IMR-90 (cell line): Measurements from ENCODE around the gene ELK3. TPM values are rescaled to one million over a fixed set of nuclear protein-coding genes. Genes with fewer than 3 reads are reported as not detected.

Source experiments
- ATAC-seq: fragments of 200-7000 bp; cut with Tn5 transposase; 2 replicates; pipeline ENCODE4 v1.9.1; 2020; ENCODE audit warnings: low read depth, mild to moderate bottlenecking, moderate library complexity
- BruUV-seq: library from RNA; stranded (reverse); fragments of 400-500 nt; replicated peaks from 2 replicates; lab custom pipeline; 2021; lab: Mats Ljungman, UMichigan
- CTCF ChIA-PET: fragments of 300-600 bp; formaldehyde crosslinking; extraction: SDS; loops from one replicate; lab custom pipeline; 2021; ENCODE audit warnings: antibody characterized with exemption; lab: Yijun Ruan, JAX
- POLR2A ChIA-PET: fragments of 300-600 bp; sonication (Branson Sonifier 250); formaldehyde crosslinking; loops from one replicate; lab custom pipeline; 2022; ENCODE audit warnings: antibody characterized with exemption; ENCODE audit not compliant: unreplicated experiment; lab: Charles Lee
- DNase-seq: peaks from one replicate; pipeline ENCODE4 v3.0.0; 2013
- H2AFZ ChIP-seq: replicated peaks from 2 replicates; pipeline ENCODE3; 2013; ENCODE audit warnings: low read length, mild to moderate bottlenecking; ENCODE audit not compliant: poor library complexity
- H2AK5ac ChIP-seq: 2 replicates; pipeline ENCODE4 v1.6.1; 2013; ENCODE audit warnings: low read depth, low read length, inconsistent platforms
- H2AK9ac ChIP-seq: replicated peaks from 2 replicates; pipeline ENCODE3; 2013; ENCODE audit warnings: mild to moderate bottlenecking, low read depth, low read length, moderate library complexity; ENCODE audit not compliant: poor library complexity
- H2BK120ac ChIP-seq: 2 replicates; pipeline ENCODE4 v1.6.1; 2013; ENCODE audit warnings: low read depth, low read length, inconsistent platforms
- H2BK15ac ChIP-seq: 3 replicates; pipeline ENCODE4 v1.6.1; 2013; ENCODE audit warnings: low read depth, low read length, inconsistent platforms
- H2BK20ac ChIP-seq: 2 replicates; pipeline ENCODE4 v1.6.1; 2013; ENCODE audit warnings: low read depth, mild to moderate bottlenecking, inconsistent platforms, low read length, moderate library complexity
- H2BK5ac ChIP-seq: 2 replicates; pipeline ENCODE4 v1.6.1; 2013; ENCODE audit warnings: mild to moderate bottlenecking, low read depth, low read length, inconsistent platforms; ENCODE audit not compliant: poor library complexity, severe bottlenecking
- H3K14ac ChIP-seq: replicated peaks from 2 replicates; pipeline ENCODE4 v1.6.1; 2013; ENCODE audit warnings: low read depth, low read length, inconsistent platforms
- H3K18ac ChIP-seq: 2 replicates; pipeline ENCODE4 v1.6.1; 2013; ENCODE audit warnings: low read depth, low read length, control low read depth
- H3K23ac ChIP-seq: 2 replicates; pipeline ENCODE4 v1.6.1; 2013; ENCODE audit warnings: low read depth, low read length, inconsistent platforms
- H3K27ac ChIP-seq: 2 replicates; pipeline ENCODE4 v1.5.1; 2013; ENCODE audit warnings: mild to moderate bottlenecking, control low read depth, low read length; ENCODE audit not compliant: insufficient read depth
- H3K27me3 ChIP-seq: 2 replicates; pipeline ENCODE4 v1.6.1; 2013; ENCODE audit warnings: low read length; ENCODE audit not compliant: control insufficient read depth, insufficient read depth
- H3K36me3 ChIP-seq: 2 replicates; pipeline ENCODE4 v1.6.1; 2013; ENCODE audit warnings: low read length, mixed read lengths; ENCODE audit not compliant: control insufficient read depth, insufficient read depth
- H3K4ac ChIP-seq: 2 replicates; pipeline ENCODE4 v1.6.1; 2013; ENCODE audit warnings: low read depth, low read length, inconsistent platforms
- H3K4me1 ChIP-seq: 2 replicates; pipeline ENCODE4 v1.6.1; 2013; ENCODE audit warnings: low read length, mixed read lengths; ENCODE audit not compliant: control insufficient read depth, insufficient read depth
- H3K4me2 ChIP-seq: 2 replicates; pipeline ENCODE4 v1.6.1; 2013; ENCODE audit warnings: low read depth, mild to moderate bottlenecking, control low read depth, low read length, moderate library complexity
- H3K4me3 ChIP-seq: 2 replicates; pipeline ENCODE4 v1.5.1; 2013; ENCODE audit warnings: low read depth, mild to moderate bottlenecking, control low read depth, low read length, moderate library complexity; ENCODE audit not compliant: insufficient read depth
- H3K56ac ChIP-seq: 2 replicates; pipeline ENCODE4 v1.6.1; 2013; ENCODE audit warnings: low read length, inconsistent platforms; ENCODE audit not compliant: insufficient read depth; ENCODE audit errors: extremely low read depth
- H3K79me1 ChIP-seq, 2 experiments: 2 replicates each; pipeline ENCODE4 v1.6.1; 2013; ENCODE audit warnings: low read length in 2 of 2, inconsistent platforms in 1 of 2, low read depth in 1 of 2
- H3K9ac ChIP-seq: 2 replicates; pipeline ENCODE4 v1.6.1; 2013; ENCODE audit warnings: low read depth, low read length, control low read depth
- H3K9me1 ChIP-seq: 2 replicates; pipeline ENCODE4 v1.6.1; 2013; ENCODE audit warnings: low read length, inconsistent platforms; ENCODE audit not compliant: insufficient read depth
- H3K9me3 ChIP-seq: 2 replicates; pipeline ENCODE4 v1.6.1; 2013; ENCODE audit warnings: low read length; ENCODE audit not compliant: control insufficient read depth, insufficient read depth
- H4K20me1 ChIP-seq: 2 replicates; pipeline ENCODE4 v1.6.1; 2013; ENCODE audit warnings: low read length, inconsistent platforms; ENCODE audit not compliant: insufficient read depth
- H4K5ac ChIP-seq: 2 replicates; pipeline ENCODE4 v1.6.1; 2013; ENCODE audit warnings: mild to moderate bottlenecking, low read depth, low read length, control low read depth
- H4K8ac ChIP-seq, 2 experiments: 2 replicates each; pipeline ENCODE4 v1.6.1; 2013; ENCODE audit warnings: low read depth in 2 of 2, low read length in 2 of 2, control low read depth in 1 of 2, inconsistent platforms in 1 of 2
- H4K91ac ChIP-seq: 2 replicates; pipeline ENCODE4 v1.6.1; 2013; ENCODE audit warnings: low read depth, low read length, inconsistent platforms; ENCODE audit not compliant: insufficient read depth
- CEBPB ChIP-seq: IDR thresholded peaks from 2 replicates; pipeline ENCODE4 v1.6.1; 2012; ENCODE audit warnings: low read depth, low read length, improper control_type of control experiment
- MAZ ChIP-seq: IDR thresholded peaks from 2 replicates; pipeline ENCODE4 v1.6.1; 2012; ENCODE audit warnings: low read depth, mild to moderate bottlenecking, low read length, improper control_type of control experiment, moderate library complexity, borderline replicate concordance
- MXI1 ChIP-seq: IDR thresholded peaks from 2 replicates; pipeline ENCODE4 v1.6.1; 2012; ENCODE audit warnings: low read depth, mild to moderate bottlenecking, low read length, moderate library complexity, borderline replicate concordance
- POLR2A ChIP-seq: IDR thresholded peaks from 2 replicates; pipeline ENCODE4 v1.6.1; 2012; ENCODE audit warnings: mild to moderate bottlenecking, low read depth, low read length
- WGBS, 2 experiments: methylation state at CpG; one replicate each; pipeline versions ENCODE4 v1.1.5 to v1.1.7; 2013; ENCODE audit warnings: missing lambda C conversion rate in 2 of 2; ENCODE audit not compliant: insufficient read length in 1 of 2; ENCODE audit errors: extremely low coverage in 2 of 2; 5-methylcytosine and 5-hydroxymethylcytosine counted together
- dilution Hi-C: fragments of 300-500 bp; cut with HindIII; formaldehyde crosslinking; loops from one replicate; pipeline ENCODE4 v1.14.3; 2018; ENCODE audit warnings: low sequenced_read_pairs; ENCODE audit not compliant: unreplicated experiment
- in situ Hi-C: fragments of 300-500 bp; cut with MboI; formaldehyde crosslinking; loops from 3 replicates; pipeline ENCODE4 v1.14.3; 2019; ENCODE audit warnings: low sequenced_read_pairs, inconsistent platforms, mixed read lengths
- intact Hi-C: fragments of 100-400 bp; cut with micrococcal nuclease; formaldehyde crosslinking; loops from 2 replicates; pipeline ENCODE4 v1.10.0; 2022
- polyA plus RNA-seq, 3 experiments: library from polyadenylated mRNA; depleted of rRNA; stranded (reverse); fragments of >200 nt; gene quantifications; 2 replicates each; pipeline ENCODE4 v1.2.3, GENCODE V29; 2012; ENCODE audit warnings: low replicate concordance in 1 of 3
- total RNA-seq: library from RNA; depleted of rRNA; stranded (reverse); fragments of >200 nt; gene quantifications from 2 replicates; pipeline ENCODE4 v1.2.3, GENCODE V29; 2012

The ELK3 gene
- total and polyA plus RNA-seq, 2 of the 4 experiments (the other 2 are of a cell fraction) = 14.5 to 27.5 TPM

DNA sequence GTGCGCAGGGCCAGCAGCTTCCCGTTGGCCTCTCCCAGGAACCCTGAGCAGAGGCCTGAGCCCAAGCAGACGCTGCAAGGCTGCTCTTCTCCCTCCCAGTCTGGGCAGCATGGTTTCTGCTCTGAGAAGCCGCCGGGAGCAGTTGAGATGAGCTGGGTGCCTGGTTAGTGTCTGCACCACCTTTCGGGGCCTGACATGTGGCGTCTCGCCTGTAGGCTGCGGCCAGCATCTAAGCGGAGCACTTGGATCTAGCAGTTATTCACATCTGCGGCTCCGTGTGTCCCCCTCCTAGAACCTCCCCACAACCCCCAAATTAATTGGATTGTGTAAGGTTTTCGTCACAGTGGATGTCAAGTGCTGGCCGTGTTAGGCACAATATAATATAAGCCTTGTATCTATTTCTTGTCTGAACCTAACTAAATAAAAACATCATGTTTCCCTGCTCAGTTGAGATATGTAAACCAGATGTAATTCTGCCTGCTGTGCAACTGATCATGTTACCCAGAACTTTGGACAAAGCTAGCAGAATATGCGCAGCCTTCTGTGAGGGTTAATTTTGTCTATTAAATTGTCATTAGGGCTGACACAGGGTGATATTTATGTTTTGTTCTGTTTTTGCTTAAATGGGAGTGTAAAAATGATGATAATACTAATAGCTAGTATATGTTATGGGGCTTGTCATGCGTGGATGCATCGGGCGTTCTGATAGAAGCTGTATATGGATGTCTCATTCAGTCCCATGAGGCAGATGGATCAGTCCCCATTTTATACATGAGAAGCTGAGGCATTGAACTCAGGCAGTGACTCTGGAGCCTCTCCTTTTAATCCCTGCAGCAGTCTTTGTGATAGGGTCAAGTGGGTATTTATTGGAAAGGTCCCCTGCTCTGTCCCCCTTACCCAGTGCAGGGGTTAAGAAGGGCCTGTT, 45.8 kb downstream of the ELK3 start:
- peak overlapping the region; percentile 26; the same call in 1 of the 2 replicates for H3K14ac ChIP-seq
- H2BK5ac ChIP-seq = no peak overlapping the region
- no peak overlapping the region for H2BK120ac ChIP-seq
- no peak overlapping the region for H3K27ac ChIP-seq
- peak overlapping the region in 1 of 2 experiments; percentile 26; a peak in 1 of 4 replicates for H4K8ac ChIP-seq
- H3K9ac ChIP-seq = no peak overlapping the region
- H3K23ac ChIP-seq = peak overlapping the region; percentile 24; the same call in 1 of the 2 replicates
- H4K20me1 ChIP-seq = peaks cover 71% of the 10 kb centered on the region
- no peak overlapping the region for H3K18ac ChIP-seq
- H2AFZ ChIP-seq = no peak overlapping the region
- no peak overlapping the region for H2BK15ac ChIP-seq
- DNase-seq = no peak
- dilution Hi-C loops = no loop called here
- TF ChIP-seq MXI1 = no peak
- TF ChIP-seq MAZ = no peak
- TF ChIP-seq CEBPB = no peak
- TF ChIP-seq POLR2A = no peak
- 0 out of 2 replicates have a peak, but pooled peaks have one; percentile 2 for ATAC-seq
- peak overlapping the region; percentile 11; the same call in 1 of the 2 replicates for H3K4ac ChIP-seq
- no peaks in the 10 kb centered on the region for H3K27me3 ChIP-seq
- ChIA-PET POLR2A (no interaction called here), CTCF (interaction anchor here (0.9 kb wide), 1 partner anchor 161 kb away, joined by 4 read pairs; no protein-coding TSS in a partner anchor)
- in situ Hi-C loops = no loop called here
- peaks cover 40 to 86% of the 10 kb centered on the region in 2 experiments for H3K79me1 ChIP-seq
- intact Hi-C loops = no loop called here
- peaks cover 34% of the 10 kb centered on the region for H3K4me1 ChIP-seq
- no peaks in the 10 kb centered on the region for H3K9me3 ChIP-seq
- BruUV-seq = no TSS peak
- peaks cover 6% of the 10 kb centered on the region for H3K36me3 ChIP-seq
- no peak overlapping the region for H3K4me3 ChIP-seq
- no peak overlapping the region; the same call in 1 of the 2 replicates for H3K4me2 ChIP-seq
- no peak overlapping the region for H2BK20ac ChIP-seq
- H4K91ac ChIP-seq = no peak overlapping the region
- peaks cover 42% of the 10 kb centered on the region for H3K9me1 ChIP-seq
- no peak overlapping the region for H3K56ac ChIP-seq
- peak overlapping the region; percentile 70 for H2AK9ac ChIP-seq
- 80% methylated on average over 1 of the region's 18 CpGs; no CpG with 5 or more reads in 1 of the 2 experiments for WGBS, 2 experiments
- peak overlapping the region; percentile 54; the same call in 1 of the 2 replicates for H2AK5ac ChIP-seq
- no peak overlapping the region for H4K5ac ChIP-seq
